K562 (cell line): ENCODE measurements around the gene EME2. TPM values are rescaled to one million over a fixed set of nuclear protein-coding genes. Genes with fewer than 3 reads are reported as not detected.

ENCODE experiments used
- BCL6 ChIP-seq: fragments of 250-450 bp; sonication (Bioruptor Pico); IDR thresholded peaks from 2 replicates; pipeline ENCODE4 v1.4.0; 2020
- CBFA2T3 ChIP-seq: fragments of 450-650 bp; IDR thresholded peaks from 2 replicates; pipeline ENCODE4 v1.6.1; 2017
- CHCHD3 ChIP-seq: fragments of 250-450 bp; sonication (Bioruptor Pico); IDR thresholded peaks from 2 replicates; pipeline ENCODE4 v2.1.2; 2022; ENCODE audit warnings: mild to moderate bottlenecking
- E2F4 ChIP-seq: sonication (generic); formaldehyde crosslinking; IDR thresholded peaks from 2 replicates; pipeline ENCODE4 v1.8.0; 2022; ENCODE audit warnings: mild to moderate bottlenecking, low read depth, missing genetic modification reagents
- FOXK1 ChIP-seq: sonication (generic); formaldehyde crosslinking; IDR thresholded peaks from 2 replicates; pipeline ENCODE4 v1.8.0; 2022; ENCODE audit warnings: missing genetic modification reagents, mild to moderate bottlenecking, borderline replicate concordance
- HEY1 ChIP-seq: fragments of 250-450 bp; sonication (Bioruptor Pico); IDR thresholded peaks from 2 replicates; pipeline ENCODE4 v1.5.0; 2020; ENCODE audit warnings: mild to moderate bottlenecking, moderate library complexity, borderline replicate concordance
- L3MBTL2 ChIP-seq: fragments of 450-650 bp; IDR thresholded peaks from 2 replicates; pipeline ENCODE4 v1.6.1; 2016; ENCODE audit warnings: mild to moderate bottlenecking, moderate library complexity
- NFATC3 ChIP-seq: fragments of 450-650 bp; IDR thresholded peaks from 2 replicates; pipeline ENCODE4 v1.6.1; 2017; ENCODE audit warnings: mild to moderate bottlenecking
- PTBP1 ChIP-seq: fragments of 200-400 bp; formaldehyde crosslinking; IDR thresholded peaks from 2 replicates; pipeline ENCODE4 v1.6.1; 2017; ENCODE audit warnings: low read depth, low read length
- RBBP5 ChIP-seq: fragments of 200-600 bp; sonication (generic); IDR thresholded peaks from 2 replicates; pipeline ENCODE4 v1.6.1; 2012; ENCODE audit warnings: borderline replicate concordance, mild to moderate bottlenecking, low read length, control low read depth, inconsistent platforms; ENCODE audit not compliant: insufficient read depth, poor library complexity, severe bottlenecking
- SFPQ ChIP-seq: fragments of 200-400 bp; formaldehyde crosslinking; IDR thresholded peaks from 2 replicates; pipeline ENCODE4 v1.6.1; 2017; ENCODE audit warnings: mild to moderate bottlenecking, low read depth, low read length, moderate library complexity
- SIN3A ChIP-seq, 2 experiments: fragments of 150-350 bp in 1 of 2; IDR thresholded peaks; 2 replicates each; pipeline ENCODE4 v1.6.1; 2011 to 2016; ENCODE audit warnings: borderline replicate concordance in 2 of 2, low read depth in 2 of 2, low read length in 2 of 2, mild to moderate bottlenecking in 2 of 2, moderate library complexity in 2 of 2; ENCODE audit not compliant: control insufficient read depth in 1 of 2
- SMC3 ChIP-seq: conservative IDR thresholded peaks from 2 replicates; pipeline ENCODE4 v1.6.1; 2011; ENCODE audit warnings: low read depth, low read length, improper control_type of control experiment; ENCODE audit not compliant: insufficient read depth
- TRIM25 ChIP-seq: fragments of 450-650 bp; IDR thresholded peaks from 2 replicates; pipeline ENCODE4 v1.7.0; 2016; ENCODE audit warnings: borderline replicate concordance
- ZBED1 ChIP-seq: IDR thresholded peaks from 2 replicates; pipeline ENCODE4 v1.6.1; 2014
- ZFP91 ChIP-seq: sonication (generic); formaldehyde crosslinking; IDR thresholded peaks from 2 replicates; pipeline ENCODE4 v1.8.0; 2022; ENCODE audit warnings: mild to moderate bottlenecking, missing genetic modification reagents
- ZNF583 ChIP-seq: fragments of 250-450 bp; sonication (Bioruptor Pico); IDR thresholded peaks from 2 replicates; pipeline ENCODE4 v1.4.0; 2020
- polyA plus RNA-seq, 8 experiments: library from polyadenylated mRNA; depleted of rRNA in 4 of 8; stranded (reverse) in 5 of 8; unstranded in 3 of 8; fragments of >200 nt; fragmentation: Nextera tagmentation in 2 of 8; fragmentation: Illumina TruSeq in 1 of 8; extraction: Ambion mirVana in 2 of 8; extraction: Trizol in 1 of 8; gene quantifications; 2 replicates each; pipeline versions ENCODE4 v1.2.1 to v1.2.3, GENCODE V29; 2011 to 2014; ENCODE audit warnings: inconsistent platforms in 1 of 8, missing spikeins in 1 of 8
- total RNA-seq, 7 experiments: library from RNA; depleted of rRNA in 6 of 7; stranded (reverse); fragments of >200 nt in 6 of 7; fragmentation: Illumina TruSeq in 2 of 7; extraction: Trizol in 2 of 7; gene quantifications; 2 replicates each; pipeline versions ENCODE4 v1.2.1 to v1.2.3, GENCODE V29; 2011 to 2021; ENCODE audit warnings: low replicate concordance in 1 of 7

Gene EME2
- total and polyA plus RNA-seq, 9 of the 15 experiments (the other 6 are each of a cell fraction or from before 2014, with no cell fraction given): 0.35 to 19.9 (median 3.5) TPM

GRCh38 chr16:1771188-1771863, 1.3 kb upstream of the EME2 start, which contains the start of gene NME3 (continued):
- TF ChIP-seq TRIM25 (no peak), SFPQ (no peak), HEY1 (CRISPR knock-in tag) (no peak), CHCHD3 (CRISPR knock-in tag) (no peak), PTBP1 (no peak), CBFA2T3 (no peak), ZNF583 (CRISPR knock-in tag) (no peak), L3MBTL2 (no peak), FOXK1 (CRISPR knock-in tag) (no peak), RBBP5 (no peak), ZFP91 (CRISPR knock-in tag) (peak; percentile 86), SMC3 (no peak), SIN3A (IDR thresholded peaks at IDR 0.05; ENCODE audit: borderline replicate concordance in 2 of 2, control insufficient read depth in 1 of 2, low read depth in 2 of 2, low read length in 2 of 2) (peak; percentile 59 to 76; a peak in 2 of 4 replicates), BCL6 (CRISPR knock-in tag) (no peak), E2F4 (no peak), NFATC3 (no peak), ZBED1 (no peak)
